Activated naive CD8-positive, alpha-beta T cell treated with anti-CD3 and anti-CD28 coated beads, Interleukin-2, amount 50 U/mL, for 16 hours (primary cell): ENCODE measurements around the gene DGKZ.
A peak's percentile ranks its signal among the peaks of the same experiment; 100 is the strongest.

ENCODE experiments used
- DNase-seq: peaks from one replicate; pipeline ENCODE4 v3.0.0-alpha.2; 2020; ENCODE audit warnings: low read depth, low spot score

DGKZ gene

GRCh38 chr11:46326813-46327416 is 20.3 kb upstream of the DGKZ start:
- DNase-seq = no peak

- no peak for DNase-seq
Measured at GRCh38 chr11:46327829-46328228, 19.4 kb upstream of the DGKZ start.

GRCh38 chr11:46330154-46330553 is 17.1 kb upstream of the DGKZ start:
- no peak for DNase-seq

GRCh38 chr11:46330563-46331281 is 16.5 kb upstream of the DGKZ start:
- no peak for DNase-seq

- no peak for DNase-seq
Measured at GRCh38 chr11:46331282-46331984, 15.8 kb upstream of the DGKZ start.

GRCh38 chr11:46332093-46332567 is 15.1 kb upstream of the DGKZ start:
- no peak for DNase-seq

- DNase-seq = peak; percentile 35
Measured at GRCh38 chr11:46332568-46333393, 14.5 kb upstream of the DGKZ start.

GRCh38 chr11:46333394-46333947 is 13.8 kb upstream of the DGKZ start:
- no peak for DNase-seq

- DNase-seq = no peak
Measured at GRCh38 chr11:46334211-46334610, 13.1 kb upstream of the DGKZ start.

- DNase-seq = no peak
Measured at GRCh38 chr11:46335271-46335670, 12.0 kb upstream of the DGKZ start.

- DNase-seq = no peak
Measured at GRCh38 chr11:46335890-46336562, 11.2 kb upstream of the DGKZ start.

- no peak for DNase-seq
Measured at GRCh38 chr11:46336563-46337180, 10.6 kb upstream of the DGKZ start.

GRCh38 chr11:46337626-46338345 is 9.5 kb upstream of the DGKZ start:
- no peak for DNase-seq

- no peak for DNase-seq
Measured at GRCh38 chr11:46338636-46338987, 8.7 kb upstream of the DGKZ start.

GRCh38 chr11:46338988-46339666 is 8.1 kb upstream of the DGKZ start:
- DNase-seq = no peak

GRCh38 chr11:46339816-46340215 is 7.4 kb upstream of the DGKZ start:
- DNase-seq = no peak

- DNase-seq = no peak
Measured at GRCh38 chr11:46341454-46341853, 5.8 kb upstream of the DGKZ start.

- no peak for DNase-seq
Measured at GRCh38 chr11:46342239-46342638, 5.0 kb upstream of the DGKZ start.

GRCh38 chr11:46343520-46343919 is 3.7 kb upstream of the DGKZ start:
- DNase-seq = no peak
